ENCODE data around the gene XXYLT1.

GRCh38 chr3:195112361-195112791 lies 158.6 kb downstream of the XXYLT1 start:
- TF ChIP-seq FOS (IDR thresholded peaks at IDR 0.05; ENCODE audit: low read depth, low read length) (no peak), POLR2A (IDR thresholded peaks at IDR 0.05; ENCODE audit: low read depth, low read length) (no peak), CTCF (conservative IDR thresholded peaks at IDR 0.05; ENCODE audit: low read depth, low read length) (no peak), RCOR1 (IDR thresholded peaks at IDR 0.05; ENCODE audit: insufficient replicate concordance, low read length) (no peak), MAZ (IDR thresholded peaks at IDR 0.05; ENCODE audit: borderline replicate concordance, low read depth, low read length) (no peak), RAD21 (IDR thresholded peaks at IDR 0.05; ENCODE audit: low read length) (no peak), MAFK (IDR thresholded peaks at IDR 0.05; ENCODE audit: low read depth, low read length) (no peak), USF2 (IDR thresholded peaks at IDR 0.05; ENCODE audit: low read depth, low read length) (no peak)

Data from IMR-90 (cell line).